Peyer's patch (tissue), 4 donors: ENCODE measurements around the gene MICOS13.

ENCODE experiments used
- CTCF ChIP-seq, 6 experiments: fragments of 450-650 bp in 4 of 6; fragments of 200-600 bp in 2 of 6; sonication (generic) in 1 of 6; IDR thresholded peaks; one replicate each; pipeline ENCODE4 v1.5.1; 2017 to 2019; ENCODE audit warnings: antibody characterized with exemption in 6 of 6, mild to moderate bottlenecking in 3 of 6, moderate library complexity in 1 of 6
- POLR2A ChIP-seq, 2 donors: fragments of 450-650 bp; IDR thresholded peaks; one replicate each; pipeline ENCODE4 v1.5.1; 2017; ENCODE audit warnings: antibody characterized with exemption in 2 of 2, mild to moderate bottlenecking in 2 of 2, moderate library complexity in 2 of 2

- no peak for TF ChIP-seq CTCF (IDR thresholded peaks at IDR 0.05)
- TF ChIP-seq POLR2A (IDR thresholded peaks at IDR 0.05), result no peak
These were observed 4.5 kb upstream of the MICOS13 start for GRCh38 chr19:5684694-5685430.
